Measurements from ENCODE around the gene GPC4. TPM values are rescaled to one million over a fixed set of nuclear protein-coding genes. Genes with fewer than 3 reads are reported as not detected.
"Not testable (repeated sequence)": the region's sequence is repeated elsewhere in the genome, so short reads cannot be mapped to it uniquely, and the experiment has no call there.

GPC4 gene
- total RNA-seq, 6 experiments from 2014 or later: not detected

DNA sequence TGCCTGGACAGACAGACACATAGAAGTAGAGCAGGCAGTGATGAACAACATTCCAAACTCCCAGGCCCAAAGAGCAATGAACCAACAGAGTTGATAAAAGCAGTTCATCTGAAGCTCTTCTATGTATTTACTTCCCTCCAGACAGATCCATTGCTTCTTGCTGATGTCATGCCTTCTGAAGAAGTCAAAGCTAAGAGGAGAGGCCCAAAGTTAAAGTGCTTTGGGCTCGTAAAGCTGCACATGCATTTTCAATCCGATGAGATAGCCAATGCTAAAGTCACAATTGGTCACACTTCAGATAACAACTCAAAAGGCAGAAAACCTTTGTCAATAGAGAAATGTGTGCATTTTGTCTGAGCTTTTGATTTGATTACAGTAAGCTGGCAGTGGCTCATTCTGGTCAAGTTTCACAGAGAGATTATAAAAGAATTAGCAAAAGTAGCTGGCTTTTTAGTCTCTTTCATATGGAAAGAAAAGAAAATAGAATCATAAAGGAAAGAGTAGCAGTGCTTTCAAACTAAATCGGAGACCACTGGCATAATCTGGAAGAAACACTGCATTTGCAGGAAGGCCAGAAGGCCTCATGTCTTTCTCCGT lies 82.0 kb downstream of the GPC4 start:
- H3K4me1 Mint-ChIP-seq (ENCODE audit: low read depth): no peaks in the 10 kb centered on the region
- no peaks in the 10 kb centered on the region for H3K36me3 Mint-ChIP-seq (ENCODE audit: low read depth)
- H3K27ac Mint-ChIP-seq: no peak overlapping the region
- peaks cover 4% of the 10 kb centered on the region; the same call in 1 of the 2 replicates for H3K9me3 Mint-ChIP-seq
- TF ChIP-seq, protein P1, sequence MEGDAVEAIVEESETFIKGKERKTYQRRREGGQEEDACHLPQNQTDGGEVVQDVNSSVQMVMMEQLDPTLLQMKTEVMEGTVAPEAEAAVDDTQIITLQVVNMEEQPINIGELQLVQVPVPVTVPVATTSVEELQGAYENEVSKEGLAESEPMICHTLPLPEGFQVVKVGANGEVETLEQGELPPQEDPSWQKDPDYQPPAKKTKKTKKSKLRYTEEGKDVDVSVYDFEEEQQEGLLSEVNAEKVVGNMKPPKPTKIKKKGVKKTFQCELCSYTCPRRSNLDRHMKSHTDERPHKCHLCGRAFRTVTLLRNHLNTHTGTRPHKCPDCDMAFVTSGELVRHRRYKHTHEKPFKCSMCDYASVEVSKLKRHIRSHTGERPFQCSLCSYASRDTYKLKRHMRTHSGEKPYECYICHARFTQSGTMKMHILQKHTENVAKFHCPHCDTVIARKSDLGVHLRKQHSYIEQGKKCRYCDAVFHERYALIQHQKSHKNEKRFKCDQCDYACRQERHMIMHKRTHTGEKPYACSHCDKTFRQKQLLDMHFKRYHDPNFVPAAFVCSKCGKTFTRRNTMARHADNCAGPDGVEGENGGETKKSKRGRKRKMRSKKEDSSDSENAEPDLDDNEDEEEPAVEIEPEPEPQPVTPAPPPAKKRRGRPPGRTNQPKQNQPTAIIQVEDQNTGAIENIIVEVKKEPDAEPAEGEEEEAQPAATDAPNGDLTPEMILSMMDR (IDR thresholded peaks at IDR 0.05): no peak
- DNase-seq: no peak
- no peak overlapping the region for H3K4me3 Mint-ChIP-seq
- H3K27me3 Mint-ChIP-seq (ENCODE audit: insufficient read depth): no peaks in the 10 kb centered on the region

DNA sequence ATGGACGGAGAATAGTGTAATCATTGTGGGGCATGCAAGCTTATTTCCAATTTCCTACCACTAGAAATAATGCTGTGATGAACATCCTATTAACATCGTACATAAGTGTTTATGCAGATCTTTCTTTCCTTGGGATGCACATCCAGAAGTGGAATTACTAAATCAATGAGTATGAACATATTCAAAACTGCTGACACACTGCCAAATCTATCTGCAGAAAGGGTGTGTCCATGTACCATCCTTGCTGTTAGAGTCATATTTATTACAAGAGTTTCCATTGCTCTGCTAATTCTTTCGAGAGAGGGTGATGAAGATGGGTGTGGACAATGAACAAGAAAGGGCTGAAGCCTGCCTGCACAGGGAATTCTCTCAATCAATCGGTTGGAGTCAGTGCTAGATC lies 82.6 kb downstream of the GPC4 start:
- no peak overlapping the region for H3K27ac Mint-ChIP-seq
- H3K27me3 Mint-ChIP-seq (ENCODE audit: insufficient read depth): no peaks in the 10 kb centered on the region
- H3K9me3 Mint-ChIP-seq: peaks cover 4% of the 10 kb centered on the region; the same call in 1 of the 2 replicates
- DNase-seq: no peak
- H3K36me3 Mint-ChIP-seq (ENCODE audit: low read depth): no peaks in the 10 kb centered on the region
- no peak overlapping the region for H3K4me3 Mint-ChIP-seq
- H3K4me1 Mint-ChIP-seq (ENCODE audit: low read depth): no peaks in the 10 kb centered on the region
- TF ChIP-seq, protein P1 (IDR thresholded peaks at IDR 0.05): no peak

DNA sequence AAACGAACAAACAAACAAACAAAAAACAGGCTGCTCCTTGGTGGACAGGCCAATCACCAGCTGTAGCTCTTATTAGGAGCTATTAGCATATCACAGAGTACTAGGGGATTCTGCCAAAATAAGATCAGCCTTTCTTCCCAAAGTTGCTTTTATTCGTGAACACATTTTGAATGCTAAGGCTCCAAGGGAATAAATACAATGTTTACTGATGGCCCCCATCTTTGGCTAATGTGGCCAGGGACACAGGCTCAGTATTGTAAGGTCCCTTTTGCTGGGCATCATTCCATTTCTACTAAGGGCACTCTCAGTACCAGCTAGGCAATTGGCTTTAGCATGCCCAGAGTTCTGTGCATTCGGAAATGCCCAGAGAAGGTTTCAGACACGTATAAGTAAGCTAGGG lies 84.3 kb downstream of the GPC4 start:
- no peak overlapping the region for H3K27ac Mint-ChIP-seq
- H3K4me3 Mint-ChIP-seq: no peak overlapping the region
- no peaks in the 10 kb centered on the region for H3K4me1 Mint-ChIP-seq (ENCODE audit: low read depth)
- no peaks in the 10 kb centered on the region for H3K36me3 Mint-ChIP-seq (ENCODE audit: low read depth)
- H3K9me3 Mint-ChIP-seq: peaks cover 4% of the 10 kb centered on the region; the same call in 1 of the 2 replicates
- TF ChIP-seq, protein P1 (IDR thresholded peaks at IDR 0.05): no peak
- DNase-seq: no peak
- H3K27me3 Mint-ChIP-seq (ENCODE audit: insufficient read depth): no peaks in the 10 kb centered on the region

DNA sequence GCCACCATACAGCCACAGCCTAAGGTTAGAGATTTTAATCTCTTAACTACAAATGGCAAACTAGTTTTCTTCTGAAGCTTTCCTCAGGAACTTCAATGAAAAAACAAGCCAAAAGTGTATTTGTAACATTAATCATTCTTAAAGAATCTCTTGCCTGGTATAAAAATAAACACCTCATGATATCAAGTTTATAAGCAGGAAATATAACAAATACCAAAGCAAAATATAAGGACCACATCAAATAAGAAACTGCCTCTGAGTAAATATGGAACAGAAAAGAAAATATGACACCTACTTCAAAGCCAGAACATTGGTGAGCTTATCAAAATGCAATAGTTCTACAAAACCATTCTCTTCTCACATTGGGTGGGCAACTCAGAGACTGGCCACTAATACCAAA lies 89.9 kb downstream of the GPC4 start:
- H3K4me3 Mint-ChIP-seq: no peak overlapping the region
- DNase-seq: no peak
- H3K27ac Mint-ChIP-seq: no peak overlapping the region
- no peaks in the 10 kb centered on the region for H3K27me3 Mint-ChIP-seq (ENCODE audit: insufficient read depth)
- H3K36me3 Mint-ChIP-seq (ENCODE audit: low read depth): no peaks in the 10 kb centered on the region
- H3K9me3 Mint-ChIP-seq: peaks cover 4% of the 10 kb centered on the region
- H3K4me1 Mint-ChIP-seq (ENCODE audit: low read depth): no peaks in the 10 kb centered on the region
- TF ChIP-seq, protein P1 (IDR thresholded peaks at IDR 0.05): no peak

DNA sequence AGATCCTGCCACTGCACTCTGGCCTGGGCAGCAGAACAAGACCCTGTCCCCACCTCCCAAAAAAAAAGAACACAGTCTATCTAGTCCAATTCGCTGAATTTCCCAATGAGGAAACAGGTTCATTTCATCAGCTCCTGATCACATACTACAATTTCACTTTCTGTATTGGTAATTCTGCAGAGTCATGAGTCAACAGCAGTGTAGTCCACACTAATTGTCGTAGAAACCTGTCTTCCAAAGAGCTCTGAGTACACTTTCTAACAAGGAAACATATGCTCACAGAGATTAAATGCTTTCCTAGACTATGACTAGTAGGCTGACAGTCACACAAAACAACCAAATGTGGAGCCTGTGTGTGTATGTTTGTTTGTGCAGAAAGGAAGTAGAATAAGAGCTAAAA lies 91.9 kb downstream of the GPC4 start:
- H3K27me3 Mint-ChIP-seq (ENCODE audit: insufficient read depth): no peaks in the 10 kb centered on the region
- H3K4me1 Mint-ChIP-seq (ENCODE audit: low read depth): no peaks in the 10 kb centered on the region
- DNase-seq: no peak
- H3K27ac Mint-ChIP-seq: no peak overlapping the region
- TF ChIP-seq, protein P1 (IDR thresholded peaks at IDR 0.05): no peak
- no peaks in the 10 kb centered on the region for H3K36me3 Mint-ChIP-seq (ENCODE audit: low read depth)
- no peak overlapping the region for H3K4me3 Mint-ChIP-seq
- no peaks in the 10 kb centered on the region; the same call in 1 of the 2 replicates for H3K9me3 Mint-ChIP-seq

DNA sequence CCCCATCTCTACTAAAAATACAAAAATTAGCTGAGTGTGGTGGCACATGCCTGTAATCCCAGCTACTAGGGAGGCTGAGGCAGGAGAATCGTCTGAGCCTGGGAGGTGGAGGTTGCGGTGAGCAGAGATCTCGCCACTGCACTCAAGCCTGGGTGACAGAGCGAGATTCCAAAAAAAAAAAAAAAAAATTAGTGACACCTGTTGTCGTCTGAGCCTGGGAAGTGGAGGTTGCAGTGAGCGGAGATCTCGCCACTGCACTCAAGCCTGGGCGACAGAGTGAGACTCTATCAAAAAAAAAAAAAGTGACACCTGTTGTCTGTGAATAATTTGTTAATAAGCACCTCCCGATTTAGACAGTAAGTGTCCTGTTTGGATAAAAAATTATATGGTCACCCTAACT lies 93.0 kb downstream of the GPC4 start:
- not testable (repeated sequence) for DNase-seq; H3K4me3 Mint-ChIP-seq; H3K27me3 Mint-ChIP-seq (ENCODE audit: insufficient read depth); H3K9me3 Mint-ChIP-seq; H3K36me3 Mint-ChIP-seq (ENCODE audit: low read depth); H3K27ac Mint-ChIP-seq; H3K4me1 Mint-ChIP-seq (ENCODE audit: low read depth)
